ENCODE measurements around the gene XRCC1. TPM values are rescaled to one million over a fixed set of nuclear protein-coding genes. Genes with fewer than 3 reads are reported as not detected.

The XRCC1 gene
- total and polyA plus RNA-seq, 2 experiments from 2014 or later = 35.3 to 49.5 TPM

- TF ChIP-seq JUNB (IDR thresholded peaks at IDR 0.05; ENCODE audit: unreplicated experiment) (no peak), STAT1 (IDR thresholded peaks at IDR 0.05; ENCODE audit: unreplicated experiment) (no peak), NANOG (IDR thresholded peaks at IDR 0.05; ENCODE audit: borderline replicate concordance) (no peak), ZNF114 (CRISPR knock-in tag; IDR thresholded peaks at IDR 0.05) (no peak), ZNF331 (CRISPR knock-in tag; IDR thresholded peaks at IDR 0.05; ENCODE audit: low read depth) (no peak), EZH2 (IDR thresholded peaks at IDR 0.05; ENCODE audit: low read depth, unreplicated experiment) (no peak), EZH2phosphoT487 (IDR thresholded peaks at IDR 0.05; ENCODE audit: unreplicated experiment) (no peak), POLR2AphosphoS5 (IDR thresholded peaks at IDR 0.05; ENCODE audit: low read depth) (no peak), ETS1 (IDR thresholded peaks at IDR 0.05) (no peak), CREB1 (CRISPR knock-in tag; IDR thresholded peaks at IDR 0.05; ENCODE audit: low read depth) (no peak)
- TF ChIP-seq, protein P1, sequence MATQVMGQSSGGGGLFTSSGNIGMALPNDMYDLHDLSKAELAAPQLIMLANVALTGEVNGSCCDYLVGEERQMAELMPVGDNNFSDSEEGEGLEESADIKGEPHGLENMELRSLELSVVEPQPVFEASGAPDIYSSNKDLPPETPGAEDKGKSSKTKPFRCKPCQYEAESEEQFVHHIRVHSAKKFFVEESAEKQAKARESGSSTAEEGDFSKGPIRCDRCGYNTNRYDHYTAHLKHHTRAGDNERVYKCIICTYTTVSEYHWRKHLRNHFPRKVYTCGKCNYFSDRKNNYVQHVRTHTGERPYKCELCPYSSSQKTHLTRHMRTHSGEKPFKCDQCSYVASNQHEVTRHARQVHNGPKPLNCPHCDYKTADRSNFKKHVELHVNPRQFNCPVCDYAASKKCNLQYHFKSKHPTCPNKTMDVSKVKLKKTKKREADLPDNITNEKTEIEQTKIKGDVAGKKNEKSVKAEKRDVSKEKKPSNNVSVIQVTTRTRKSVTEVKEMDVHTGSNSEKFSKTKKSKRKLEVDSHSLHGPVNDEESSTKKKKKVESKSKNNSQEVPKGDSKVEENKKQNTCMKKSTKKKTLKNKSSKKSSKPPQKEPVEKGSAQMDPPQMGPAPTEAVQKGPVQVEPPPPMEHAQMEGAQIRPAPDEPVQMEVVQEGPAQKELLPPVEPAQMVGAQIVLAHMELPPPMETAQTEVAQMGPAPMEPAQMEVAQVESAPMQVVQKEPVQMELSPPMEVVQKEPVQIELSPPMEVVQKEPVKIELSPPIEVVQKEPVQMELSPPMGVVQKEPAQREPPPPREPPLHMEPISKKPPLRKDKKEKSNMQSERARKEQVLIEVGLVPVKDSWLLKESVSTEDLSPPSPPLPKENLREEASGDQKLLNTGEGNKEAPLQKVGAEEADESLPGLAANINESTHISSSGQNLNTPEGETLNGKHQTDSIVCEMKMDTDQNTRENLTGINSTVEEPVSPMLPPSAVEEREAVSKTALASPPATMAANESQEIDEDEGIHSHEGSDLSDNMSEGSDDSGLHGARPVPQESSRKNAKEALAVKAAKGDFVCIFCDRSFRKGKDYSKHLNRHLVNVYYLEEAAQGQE (IDR thresholded peaks at IDR 0.05; ENCODE audit: unreplicated experiment) = no peak
- TF ChIP-seq, protein P2, sequence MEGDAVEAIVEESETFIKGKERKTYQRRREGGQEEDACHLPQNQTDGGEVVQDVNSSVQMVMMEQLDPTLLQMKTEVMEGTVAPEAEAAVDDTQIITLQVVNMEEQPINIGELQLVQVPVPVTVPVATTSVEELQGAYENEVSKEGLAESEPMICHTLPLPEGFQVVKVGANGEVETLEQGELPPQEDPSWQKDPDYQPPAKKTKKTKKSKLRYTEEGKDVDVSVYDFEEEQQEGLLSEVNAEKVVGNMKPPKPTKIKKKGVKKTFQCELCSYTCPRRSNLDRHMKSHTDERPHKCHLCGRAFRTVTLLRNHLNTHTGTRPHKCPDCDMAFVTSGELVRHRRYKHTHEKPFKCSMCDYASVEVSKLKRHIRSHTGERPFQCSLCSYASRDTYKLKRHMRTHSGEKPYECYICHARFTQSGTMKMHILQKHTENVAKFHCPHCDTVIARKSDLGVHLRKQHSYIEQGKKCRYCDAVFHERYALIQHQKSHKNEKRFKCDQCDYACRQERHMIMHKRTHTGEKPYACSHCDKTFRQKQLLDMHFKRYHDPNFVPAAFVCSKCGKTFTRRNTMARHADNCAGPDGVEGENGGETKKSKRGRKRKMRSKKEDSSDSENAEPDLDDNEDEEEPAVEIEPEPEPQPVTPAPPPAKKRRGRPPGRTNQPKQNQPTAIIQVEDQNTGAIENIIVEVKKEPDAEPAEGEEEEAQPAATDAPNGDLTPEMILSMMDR (conservative IDR thresholded peaks at IDR 0.05; ENCODE audit: low read depth in 2 of 2) = no peak
- TF ChIP-seq, protein P3, sequence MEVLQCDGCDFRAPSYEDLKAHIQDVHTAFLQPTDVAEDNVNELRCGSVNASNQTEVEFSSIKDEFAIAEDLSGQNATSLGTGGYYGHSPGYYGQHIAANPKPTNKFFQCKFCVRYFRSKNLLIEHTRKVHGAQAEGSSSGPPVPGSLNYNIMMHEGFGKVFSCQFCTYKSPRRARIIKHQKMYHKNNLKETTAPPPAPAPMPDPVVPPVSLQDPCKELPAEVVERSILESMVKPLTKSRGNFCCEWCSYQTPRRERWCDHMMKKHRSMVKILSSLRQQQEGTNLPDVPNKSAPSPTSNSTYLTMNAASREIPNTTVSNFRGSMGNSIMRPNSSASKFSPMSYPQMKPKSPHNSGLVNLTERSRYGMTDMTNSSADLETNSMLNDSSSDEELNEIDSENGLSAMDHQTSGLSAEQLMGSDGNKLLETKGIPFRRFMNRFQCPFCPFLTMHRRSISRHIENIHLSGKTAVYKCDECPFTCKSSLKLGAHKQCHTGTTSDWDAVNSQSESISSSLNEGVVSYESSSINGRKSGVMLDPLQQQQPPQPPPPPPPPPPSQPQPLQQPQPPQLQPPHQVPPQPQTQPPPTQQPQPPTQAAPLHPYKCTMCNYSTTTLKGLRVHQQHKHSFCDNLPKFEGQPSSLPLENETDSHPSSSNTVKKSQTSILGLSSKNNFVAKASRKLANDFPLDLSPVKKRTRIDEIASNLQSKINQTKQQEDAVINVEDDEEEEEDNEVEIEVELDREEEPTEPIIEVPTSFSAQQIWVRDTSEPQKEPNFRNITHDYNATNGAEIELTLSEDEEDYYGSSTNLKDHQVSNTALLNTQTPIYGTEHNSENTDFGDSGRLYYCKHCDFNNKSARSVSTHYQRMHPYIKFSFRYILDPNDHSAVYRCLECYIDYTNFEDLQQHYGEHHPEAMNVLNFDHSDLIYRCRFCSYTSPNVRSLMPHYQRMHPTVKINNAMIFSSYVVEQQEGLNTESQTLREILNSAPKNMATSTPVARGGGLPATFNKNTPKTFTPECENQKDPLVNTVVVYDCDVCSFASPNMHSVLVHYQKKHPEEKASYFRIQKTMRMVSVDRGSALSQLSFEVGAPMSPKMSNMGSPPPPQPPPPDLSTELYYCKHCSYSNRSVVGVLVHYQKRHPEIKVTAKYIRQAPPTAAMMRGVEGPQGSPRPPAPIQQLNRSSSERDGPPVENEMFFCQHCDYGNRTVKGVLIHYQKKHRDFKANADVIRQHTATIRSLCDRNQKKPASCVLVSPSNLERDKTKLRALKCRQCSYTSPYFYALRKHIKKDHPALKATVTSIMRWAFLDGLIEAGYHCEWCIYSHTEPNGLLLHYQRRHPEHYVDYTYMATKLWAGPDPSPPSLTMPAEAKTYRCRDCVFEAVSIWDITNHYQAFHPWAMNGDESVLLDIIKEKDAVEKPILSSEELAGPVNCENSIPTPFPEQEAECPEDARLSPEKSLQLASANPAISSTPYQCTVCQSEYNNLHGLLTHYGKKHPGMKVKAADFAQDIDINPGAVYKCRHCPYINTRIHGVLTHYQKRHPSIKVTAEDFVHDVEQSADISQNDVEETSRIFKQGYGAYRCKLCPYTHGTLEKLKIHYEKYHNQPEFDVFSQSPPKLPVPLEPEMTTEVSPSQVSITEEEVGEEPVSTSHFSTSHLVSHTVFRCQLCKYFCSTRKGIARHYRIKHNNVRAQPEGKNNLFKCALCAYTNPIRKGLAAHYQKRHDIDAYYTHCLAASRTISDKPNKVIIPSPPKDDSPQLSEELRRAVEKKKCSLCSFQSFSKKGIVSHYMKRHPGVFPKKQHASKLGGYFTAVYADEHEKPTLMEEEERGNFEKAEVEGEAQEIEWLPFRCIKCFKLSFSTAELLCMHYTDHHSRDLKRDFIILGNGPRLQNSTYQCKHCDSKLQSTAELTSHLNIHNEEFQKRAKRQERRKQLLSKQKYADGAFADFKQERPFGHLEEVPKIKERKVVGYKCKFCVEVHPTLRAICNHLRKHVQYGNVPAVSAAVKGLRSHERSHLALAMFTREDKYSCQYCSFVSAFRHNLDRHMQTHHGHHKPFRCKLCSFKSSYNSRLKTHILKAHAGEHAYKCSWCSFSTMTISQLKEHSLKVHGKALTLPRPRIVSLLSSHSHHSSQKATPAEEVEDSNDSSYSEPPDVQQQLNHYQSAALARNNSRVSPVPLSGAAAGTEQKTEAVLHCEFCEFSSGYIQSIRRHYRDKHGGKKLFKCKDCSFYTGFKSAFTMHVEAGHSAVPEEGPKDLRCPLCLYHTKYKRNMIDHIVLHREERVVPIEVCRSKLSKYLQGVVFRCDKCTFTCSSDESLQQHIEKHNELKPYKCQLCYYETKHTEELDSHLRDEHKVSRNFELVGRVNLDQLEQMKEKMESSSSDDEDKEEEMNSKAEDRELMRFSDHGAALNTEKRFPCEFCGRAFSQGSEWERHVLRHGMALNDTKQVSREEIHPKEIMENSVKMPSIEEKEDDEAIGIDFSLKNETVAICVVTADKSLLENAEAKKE (CRISPR knock-in tag; IDR thresholded peaks at IDR 0.05) = no peak
- H2AFZ ChIP-seq = no peak overlapping the region
- no peak; the same call in 1 of the 3 replicates for ATAC-seq
Measured at GRCh38 chr19:43620061-43621001, 45.0 kb upstream of the XRCC1 start.

More at GRCh38 chr19:43620061-43621001, 45.0 kb upstream of the XRCC1 start:
- peak overlapping the region; percentile 88 for H3K4me3 Mint-ChIP-seq
- Histone ChIP-seq H3K4me3 (peak overlapping the region; percentile 68), H3K4me2 (peak overlapping the region; percentile 84), H3K36me3 (ENCODE audit: insufficient read depth) (no peaks in the 10 kb centered on the region), H3K27ac (ENCODE audit: low read depth) (peak overlapping the region; percentile 96), H3K9me2 (ENCODE audit: insufficient read depth) (no peaks in the 10 kb centered on the region), H3F3A (replicated peaks; ENCODE audit: low read depth) (peaks cover 12% of the 10 kb centered on the region), H3K79me2 (replicated peaks; ENCODE audit: insufficient read depth) (peaks cover 18% of the 10 kb centered on the region; the same call in 1 of the 2 replicates), H3K4me1 (ENCODE audit: insufficient read depth) (peaks cover 12% of the 10 kb centered on the region), H3K27me3 (ENCODE audit: insufficient read depth) (no peaks in the 10 kb centered on the region), H4K20me1 (replicated peaks; ENCODE audit: insufficient read depth) (no peaks in the 10 kb centered on the region; the same call in none of the 2 replicates)
- peaks cover 3% of the 10 kb centered on the region; the same call in 2 of the 3 replicates for H3K9me3 Mint-ChIP-seq
- H3K27me3 Mint-ChIP-seq (ENCODE audit: insufficient read depth, low read depth, poor library complexity) = peaks cover 25% of the 10 kb centered on the region
- peaks cover 13% of the 10 kb centered on the region for H3K36me3 Mint-ChIP-seq (ENCODE audit: low read depth)
- DNase-seq (ENCODE audit: low spot score) = no peak
- H3K27ac Mint-ChIP-seq = peak overlapping the region; percentile 99
- H3K4me1 Mint-ChIP-seq = peaks cover 32% of the 10 kb centered on the region
